Measurements from ENCODE around the gene TMEM44.

Gene TMEM44, protein sequence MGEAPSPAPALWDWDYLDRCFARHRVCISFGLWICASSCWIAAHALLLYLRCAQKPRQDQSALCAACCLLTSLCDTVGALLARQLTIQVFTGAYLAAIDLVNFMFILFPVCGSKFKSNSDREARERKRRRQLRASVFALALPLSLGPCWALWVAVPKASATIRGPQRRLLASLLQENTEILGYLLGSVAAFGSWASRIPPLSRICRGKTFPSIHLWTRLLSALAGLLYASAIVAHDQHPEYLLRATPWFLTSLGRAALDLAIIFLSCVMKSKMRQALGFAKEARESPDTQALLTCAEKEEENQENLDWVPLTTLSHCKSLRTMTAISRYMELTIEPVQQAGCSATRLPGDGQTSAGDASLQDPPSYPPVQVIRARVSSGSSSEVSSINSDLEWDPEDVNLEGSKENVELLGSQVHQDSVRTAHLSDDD

DNA sequence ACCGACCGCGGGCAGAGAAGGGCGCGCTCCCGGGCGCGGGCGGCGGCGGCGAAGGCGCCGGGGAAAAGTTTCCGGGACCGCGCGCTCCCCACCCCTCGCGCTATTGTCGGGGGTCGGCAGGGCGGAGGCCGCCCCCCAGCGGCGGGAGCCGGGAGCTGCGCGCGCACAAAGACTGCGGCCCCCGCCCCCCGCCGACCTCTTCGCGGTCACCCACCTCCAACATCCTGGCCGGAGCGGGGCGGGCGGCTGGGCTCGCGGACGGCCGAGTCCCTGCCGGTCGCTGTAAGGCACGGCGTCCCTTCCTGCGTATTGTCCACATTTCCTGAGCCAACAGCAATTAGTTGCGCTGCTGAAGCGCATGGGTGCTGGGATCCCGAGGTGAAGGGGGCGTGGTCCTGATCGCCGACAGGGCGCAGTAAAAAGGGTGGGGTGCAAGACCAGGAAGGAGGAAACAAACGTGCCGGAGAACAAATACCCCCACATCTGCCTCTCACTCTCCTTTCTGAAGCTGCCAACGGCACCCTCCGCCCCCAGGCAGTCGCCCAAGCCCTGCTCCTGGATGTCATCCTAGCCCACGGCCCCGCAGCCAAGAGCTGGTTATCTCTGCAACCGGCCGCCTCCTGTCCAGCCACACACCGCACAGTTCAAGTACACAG lies at the start of gene TMEM44:
Gene TMEM44 (minus strand): TSS at position 71 of the 656 bp plus-strand sequence. CDS start 204 bp downstream, outside the sequence.
- TF ChIP-seq, protein P1, sequence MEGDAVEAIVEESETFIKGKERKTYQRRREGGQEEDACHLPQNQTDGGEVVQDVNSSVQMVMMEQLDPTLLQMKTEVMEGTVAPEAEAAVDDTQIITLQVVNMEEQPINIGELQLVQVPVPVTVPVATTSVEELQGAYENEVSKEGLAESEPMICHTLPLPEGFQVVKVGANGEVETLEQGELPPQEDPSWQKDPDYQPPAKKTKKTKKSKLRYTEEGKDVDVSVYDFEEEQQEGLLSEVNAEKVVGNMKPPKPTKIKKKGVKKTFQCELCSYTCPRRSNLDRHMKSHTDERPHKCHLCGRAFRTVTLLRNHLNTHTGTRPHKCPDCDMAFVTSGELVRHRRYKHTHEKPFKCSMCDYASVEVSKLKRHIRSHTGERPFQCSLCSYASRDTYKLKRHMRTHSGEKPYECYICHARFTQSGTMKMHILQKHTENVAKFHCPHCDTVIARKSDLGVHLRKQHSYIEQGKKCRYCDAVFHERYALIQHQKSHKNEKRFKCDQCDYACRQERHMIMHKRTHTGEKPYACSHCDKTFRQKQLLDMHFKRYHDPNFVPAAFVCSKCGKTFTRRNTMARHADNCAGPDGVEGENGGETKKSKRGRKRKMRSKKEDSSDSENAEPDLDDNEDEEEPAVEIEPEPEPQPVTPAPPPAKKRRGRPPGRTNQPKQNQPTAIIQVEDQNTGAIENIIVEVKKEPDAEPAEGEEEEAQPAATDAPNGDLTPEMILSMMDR (IDR thresholded peaks at IDR 0.05; ENCODE audit: low read depth, low read length, missing control alignments): peak; percentile 44
- peak within 1 kb of the TSS; percentile 70 for H3K4me3 ChIP-seq (replicated peaks; ENCODE audit: low read depth, low read length)
- DNase-seq (ENCODE audit: extremely low read depth, low read depth): no peak

DNA sequence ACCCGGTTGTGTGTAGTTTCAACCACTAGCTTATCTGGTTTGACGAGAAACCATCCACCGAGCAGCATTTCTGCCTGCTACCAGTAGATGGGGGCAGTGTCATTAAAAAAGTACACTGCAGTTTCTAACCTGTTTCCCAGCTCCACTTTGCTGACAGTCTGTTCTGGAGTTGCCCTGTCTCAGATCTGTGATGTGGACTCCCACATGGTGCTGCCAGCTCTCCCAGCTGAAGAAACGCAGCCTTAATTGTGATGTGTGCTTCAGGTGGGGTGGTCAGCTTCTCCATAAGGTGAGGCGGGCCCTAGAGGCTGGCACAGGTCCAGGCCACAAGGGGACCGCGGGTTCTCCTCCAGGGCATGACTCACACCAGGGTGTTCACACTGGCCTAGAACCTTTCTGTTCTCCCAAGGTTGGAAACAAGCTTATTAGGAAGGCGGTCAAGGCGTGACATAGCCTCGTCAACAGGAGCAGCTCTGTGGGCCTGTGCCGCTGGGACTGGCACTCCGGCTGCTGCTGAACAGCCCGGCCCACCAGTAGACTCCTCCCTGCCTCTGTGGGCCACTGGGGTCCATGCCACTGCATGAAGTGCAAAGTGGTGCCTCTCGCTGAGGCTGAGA lies 49.6 kb upstream of the TMEM44 start:
- peak; percentile 71 for DNase-seq (ENCODE audit: extremely low read depth, low read depth)
- TF ChIP-seq, protein P1 (IDR thresholded peaks at IDR 0.05; ENCODE audit: low read depth, low read length, missing control alignments): peak; percentile 86
- no peak overlapping the region for H3K4me3 ChIP-seq (replicated peaks; ENCODE audit: low read depth, low read length)

DNA sequence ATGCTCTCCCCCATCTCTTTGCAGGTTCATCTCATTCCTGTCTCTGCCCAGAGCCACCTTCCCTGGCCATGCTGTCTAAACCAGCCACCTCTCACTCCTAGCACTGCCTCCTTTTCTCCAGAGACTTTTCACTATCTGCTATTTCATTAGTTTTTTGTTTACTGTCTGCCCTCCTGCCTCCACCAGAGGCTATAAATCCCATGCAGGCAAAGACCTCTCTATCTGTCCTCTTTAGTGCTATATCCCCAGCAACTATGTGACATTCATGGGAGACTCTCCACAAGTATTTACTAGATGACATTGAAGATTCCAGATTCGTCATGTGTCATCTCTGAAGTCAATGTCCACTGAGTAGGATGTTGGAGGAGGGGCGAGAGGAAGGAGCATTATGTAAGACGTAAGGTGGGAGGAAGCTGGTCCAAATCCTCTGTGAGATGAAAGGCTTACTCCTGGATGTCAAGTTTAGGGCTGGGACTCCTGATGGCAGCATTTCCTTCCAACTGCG lies 49.0 kb upstream of the TMEM44 start:
- TF ChIP-seq, protein P1 (IDR thresholded peaks at IDR 0.05; ENCODE audit: low read depth, low read length, missing control alignments): no peak
- no peak for DNase-seq (ENCODE audit: extremely low read depth, low read depth)
- no peak overlapping the region for H3K4me3 ChIP-seq (replicated peaks; ENCODE audit: low read depth, low read length)

DNA sequence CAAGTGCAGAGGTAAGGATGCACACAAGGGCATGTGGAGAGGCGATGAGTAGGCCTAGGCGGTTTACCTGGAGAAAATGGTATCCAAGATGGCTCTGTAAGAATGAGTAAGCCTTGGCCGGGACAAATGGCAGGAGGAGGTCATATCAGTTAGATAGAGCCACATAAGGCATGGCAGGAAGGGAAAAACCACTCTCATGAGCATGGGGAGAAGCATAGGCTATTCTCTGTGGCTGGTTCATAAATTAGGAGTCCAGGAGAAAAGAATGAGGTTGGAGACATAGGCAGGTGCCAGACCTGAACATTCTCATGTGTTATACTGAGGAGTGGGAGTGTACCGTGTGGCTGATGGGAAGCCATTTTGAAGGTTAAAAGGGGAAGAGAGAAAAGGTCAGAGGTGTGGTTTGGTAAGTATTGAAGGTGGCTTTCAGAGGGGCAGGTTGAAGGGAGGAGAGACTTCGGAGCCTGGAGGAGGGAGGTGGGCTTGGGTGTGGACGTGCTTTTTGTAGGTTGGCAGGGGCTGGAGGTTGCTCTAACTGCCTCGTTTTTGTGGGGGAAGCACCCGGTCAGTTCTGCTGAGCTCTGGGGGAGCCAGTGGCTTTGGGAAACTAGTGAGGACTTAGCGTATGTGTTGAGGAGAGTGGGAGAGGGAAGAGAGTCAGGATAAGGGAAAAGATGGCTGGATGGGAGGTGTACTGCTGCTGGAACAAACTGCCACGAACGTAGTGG lies 47.8 kb upstream of the TMEM44 start:
- H3K4me3 ChIP-seq (replicated peaks; ENCODE audit: low read depth, low read length): no peak overlapping the region
- TF ChIP-seq, protein P1 (IDR thresholded peaks at IDR 0.05; ENCODE audit: low read depth, low read length, missing control alignments): no peak

DNA sequence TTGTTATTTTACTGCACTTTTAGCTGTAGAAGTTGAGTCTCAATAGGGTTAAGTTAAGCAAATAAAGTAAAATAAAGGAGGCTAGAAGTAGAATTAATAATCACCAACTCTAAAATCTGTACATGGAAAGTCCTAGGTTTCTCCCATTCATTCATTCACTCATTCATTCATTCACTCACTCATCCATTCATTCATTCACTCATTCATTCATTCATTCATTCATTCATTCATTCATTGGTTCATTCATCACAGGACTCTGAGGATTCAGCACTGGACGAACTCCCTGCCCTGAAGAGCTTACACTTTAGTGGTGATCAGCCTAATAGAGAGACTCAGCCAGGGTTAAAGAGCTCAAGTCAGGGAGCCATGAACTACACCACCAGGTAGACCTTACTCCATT lies 43.3 kb upstream of the TMEM44 start:
- no peak overlapping the region for H3K4me3 ChIP-seq (replicated peaks; ENCODE audit: low read depth, low read length)

More for the DNA sequence above, 47.8 kb upstream of the TMEM44 start:
- no peak for DNase-seq (ENCODE audit: extremely low read depth, low read depth)

More for the DNA sequence above, 43.3 kb upstream of the TMEM44 start:
- no peak for DNase-seq (ENCODE audit: extremely low read depth, low read depth)
- TF ChIP-seq, protein P1 (IDR thresholded peaks at IDR 0.05; ENCODE audit: low read depth, low read length, missing control alignments): no peak

All from HFF-Myc (cell line).